NOMO-1 (cell line): ENCODE measurements around the gene POU6F2.

Experiments
- DNase-seq, 2 experiments: peaks; one replicate each; lab custom pipeline; 2025; ENCODE audit not compliant: unreplicated experiment in 2 of 2; lab: John Stamatoyannopoulos, UW

POU6F2 gene

GRCh38 chr7:39056153-39056552 is 78.4 kb downstream of the POU6F2 start:
- no peak for DNase-seq

DNA sequence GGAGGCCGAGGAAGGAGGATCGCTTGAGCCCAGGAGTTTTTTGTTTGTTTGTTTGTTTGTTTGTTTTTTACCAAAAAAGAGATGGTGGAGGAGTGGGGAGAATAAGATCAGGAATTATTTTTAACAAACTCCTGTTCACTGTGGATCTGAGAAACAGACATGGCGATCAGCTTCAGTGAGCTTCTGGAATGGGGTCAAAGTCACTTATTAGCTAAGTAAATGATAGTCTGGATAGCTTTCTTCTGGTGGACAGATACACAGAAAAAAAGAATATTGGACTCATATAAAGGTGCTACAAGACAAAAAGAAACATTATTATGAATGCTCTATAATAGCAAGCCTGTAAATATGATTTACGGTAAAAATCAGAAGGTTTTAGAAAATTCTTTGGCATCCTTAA is 85.1 kb downstream of the POU6F2 start:
- DNase-seq: no peak

- no peak for DNase-seq
These were observed 91.3 kb downstream of the POU6F2 start for GRCh38 chr7:39069031-39069430.

GRCh38 chr7:39069896-39070881 is 92.5 kb downstream of the POU6F2 start:
- DNase-seq: peak; percentile 49 to 79

GRCh38 chr7:39071116-39071515 is 93.4 kb downstream of the POU6F2 start:
- no peak for DNase-seq

DNA sequence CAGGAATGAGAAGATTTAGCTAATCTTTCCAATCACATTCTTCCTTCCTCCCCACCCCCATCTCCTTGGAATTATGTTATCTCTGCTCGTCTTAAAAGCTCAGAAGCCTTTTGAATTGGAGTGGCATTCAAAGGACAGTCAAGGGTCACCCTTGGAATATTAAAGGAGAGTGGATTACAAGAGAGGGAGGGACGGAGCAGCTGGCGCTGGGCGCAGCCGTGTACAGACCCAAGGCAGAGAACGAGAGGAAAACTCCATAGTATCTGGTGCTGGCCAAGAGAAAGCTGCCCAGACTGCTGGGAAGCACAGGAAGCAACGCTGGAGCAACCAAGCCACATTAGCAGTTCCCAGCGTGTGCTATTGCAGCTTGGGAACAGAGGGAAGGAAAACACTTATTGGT is 95.7 kb downstream of the POU6F2 start:
- no peak for DNase-seq

DNA sequence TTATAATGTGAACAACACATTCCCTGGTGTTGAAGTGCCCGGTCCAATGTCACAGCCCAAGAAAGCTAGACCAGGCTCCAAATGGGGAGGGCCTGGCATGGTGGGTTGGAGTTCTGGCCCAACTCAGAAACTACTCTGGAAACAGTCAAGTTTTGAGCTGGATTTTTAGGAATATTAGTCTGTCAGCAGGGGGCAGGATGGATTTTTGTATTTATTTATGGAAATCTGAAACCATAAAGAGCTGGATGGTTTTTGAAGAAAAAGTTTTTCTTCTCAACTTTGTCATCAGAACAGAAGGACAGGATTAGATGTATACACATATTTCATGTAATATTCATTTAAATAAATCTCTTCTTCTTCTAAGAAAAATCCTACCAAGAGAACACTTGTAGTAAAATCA is 97.5 kb downstream of the POU6F2 start:
- DNase-seq: no peak

DNA sequence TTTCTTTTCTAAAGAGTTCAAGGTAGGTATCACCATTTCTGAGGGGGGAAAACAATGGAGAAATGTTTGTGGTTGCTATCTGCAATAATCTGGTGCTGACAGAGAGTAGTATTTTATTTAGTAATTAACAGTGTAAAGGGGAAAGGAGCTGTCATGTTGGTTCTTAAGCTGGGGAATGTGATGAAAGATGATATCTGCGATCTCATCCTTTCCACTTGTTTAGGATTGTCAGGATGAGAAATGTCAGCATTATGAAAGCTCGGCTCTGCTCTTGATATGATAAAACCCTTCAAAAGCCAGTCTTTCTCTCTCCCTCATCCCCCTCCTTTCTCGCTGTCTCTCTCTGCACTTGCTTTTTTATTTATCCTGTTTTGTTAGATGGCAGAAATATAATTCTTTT is 106.1 kb downstream of the POU6F2 start:
- no peak for DNase-seq

DNA sequence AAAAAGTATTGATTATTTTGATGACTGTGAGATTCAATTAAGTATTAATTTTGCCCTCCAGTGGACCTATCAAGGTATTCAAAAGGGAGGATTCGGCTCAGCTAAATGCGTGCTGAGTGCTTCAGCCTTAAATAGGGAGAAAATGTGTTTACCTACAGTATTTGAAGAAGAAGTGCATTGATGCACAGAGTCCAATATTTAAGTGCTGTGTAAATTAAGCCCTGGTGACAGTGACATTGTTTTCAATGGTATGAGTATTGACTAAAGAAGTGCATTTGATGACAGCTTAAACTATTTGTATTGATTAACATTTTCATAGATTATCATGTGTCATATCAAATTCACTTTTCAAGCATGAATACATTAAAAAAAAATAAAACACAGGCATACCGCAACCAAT is 106.6 kb downstream of the POU6F2 start:
- no peak for DNase-seq

DNA sequence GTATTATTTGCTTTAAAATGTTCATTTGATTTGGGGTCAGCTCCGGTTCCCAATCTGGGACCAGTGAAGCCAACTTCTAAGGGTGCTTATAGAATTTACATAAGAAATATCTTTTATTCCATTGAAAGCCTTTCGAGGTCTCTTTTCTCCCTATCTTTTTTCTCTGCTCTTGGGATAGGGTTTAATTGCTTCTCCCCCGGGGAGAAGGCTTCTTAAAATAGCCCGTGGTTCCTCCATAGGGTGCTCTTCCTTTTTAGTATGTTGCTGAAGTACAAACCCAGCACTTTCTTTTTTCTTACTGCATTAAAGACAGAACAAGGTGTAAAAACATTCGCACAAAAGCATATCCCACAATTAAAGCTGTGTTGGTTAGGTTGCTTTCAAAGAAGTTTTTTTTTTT is 107.5 kb downstream of the POU6F2 start:
- DNase-seq: no peak

GRCh38 chr7:39085590-39086049 is 107.9 kb downstream of the POU6F2 start:
- no peak for DNase-seq

GRCh38 chr7:39086638-39087360 is 109.1 kb downstream of the POU6F2 start:
- no peak for DNase-seq

DNA sequence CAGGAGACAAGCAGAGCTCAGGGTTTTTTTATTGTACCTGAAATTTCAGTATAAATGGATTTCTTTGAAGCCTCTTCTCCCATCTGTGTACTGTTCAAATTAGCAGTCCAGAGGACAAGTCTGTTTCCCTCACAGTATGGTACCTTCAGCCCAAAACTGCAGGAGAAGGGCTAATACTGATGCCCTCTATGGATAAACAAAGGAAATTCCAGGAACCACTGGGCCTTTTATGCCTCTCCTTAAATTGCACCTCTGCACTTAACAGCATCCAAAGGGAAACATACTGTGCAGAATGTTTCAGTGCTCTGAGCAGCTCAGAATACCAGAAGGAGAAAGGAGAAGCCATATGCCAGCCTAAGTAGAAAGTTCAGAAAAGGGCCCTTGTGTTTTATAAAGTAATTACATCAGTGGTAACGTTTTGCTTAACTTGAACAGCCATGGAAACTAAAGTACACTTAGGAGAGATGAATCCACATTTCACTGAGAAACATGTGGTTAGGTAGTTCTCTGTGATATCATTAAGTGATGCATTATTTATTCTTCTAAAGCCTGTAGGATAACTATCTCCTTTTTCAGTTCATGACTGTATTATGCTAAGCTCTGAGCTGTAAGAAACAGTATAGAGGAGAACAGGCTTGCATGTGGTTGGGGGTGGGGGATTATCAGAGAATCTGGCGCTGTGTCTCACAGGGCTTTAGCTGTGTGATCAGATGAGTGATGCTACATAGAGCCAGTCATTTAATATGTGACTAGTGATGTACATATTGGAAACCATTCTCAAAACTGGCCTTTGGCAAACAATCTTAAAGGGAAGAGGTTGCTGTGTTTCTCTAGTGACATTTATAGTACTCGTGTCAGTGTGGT is 111.3 kb downstream of the POU6F2 start:
- no peak for DNase-seq

DNA sequence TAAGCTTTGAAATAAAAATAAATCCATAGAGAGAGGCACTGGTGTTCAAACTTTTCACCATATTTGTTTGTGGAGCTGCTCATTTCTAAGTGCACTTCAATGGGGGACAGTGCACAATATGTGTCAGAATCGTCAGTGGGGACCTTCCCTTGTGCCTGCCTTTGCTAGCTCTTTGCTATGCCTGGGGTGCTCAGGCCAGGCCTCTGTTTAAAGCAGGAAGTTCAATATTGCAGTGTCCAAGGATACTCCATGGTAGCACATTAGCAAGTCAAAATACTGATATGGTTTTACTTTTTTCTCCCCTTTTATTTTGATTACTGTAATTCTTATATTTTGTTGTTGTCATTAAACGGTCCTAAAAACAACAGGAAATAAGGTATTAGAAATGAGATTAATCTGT is 113.4 kb downstream of the POU6F2 start:
- no peak for DNase-seq

GRCh38 chr7:39091774-39092173 is 114.1 kb downstream of the POU6F2 start:
- no peak for DNase-seq

DNA sequence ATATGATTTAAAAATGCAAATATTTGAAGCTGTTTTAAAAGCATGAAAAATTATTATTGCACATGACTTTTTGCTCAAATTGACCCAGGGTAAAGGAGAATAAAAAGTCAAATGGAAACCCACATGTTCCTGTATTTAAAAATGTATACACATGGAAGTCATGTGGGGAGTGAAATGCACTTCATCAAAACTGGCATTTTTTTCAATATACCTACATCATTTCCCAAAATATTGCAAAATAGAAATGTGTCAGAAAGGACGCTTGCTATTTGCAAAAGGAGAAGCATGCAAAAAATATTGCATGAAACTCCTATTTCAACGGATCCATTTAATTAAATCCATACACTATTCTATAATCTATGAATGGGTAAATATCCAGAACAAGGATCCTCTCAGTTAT is 117.0 kb downstream of the POU6F2 start:
- DNase-seq: no peak

- no peak for DNase-seq
These were observed 118.3 kb downstream of the POU6F2 start for GRCh38 chr7:39095875-39096619.

DNA sequence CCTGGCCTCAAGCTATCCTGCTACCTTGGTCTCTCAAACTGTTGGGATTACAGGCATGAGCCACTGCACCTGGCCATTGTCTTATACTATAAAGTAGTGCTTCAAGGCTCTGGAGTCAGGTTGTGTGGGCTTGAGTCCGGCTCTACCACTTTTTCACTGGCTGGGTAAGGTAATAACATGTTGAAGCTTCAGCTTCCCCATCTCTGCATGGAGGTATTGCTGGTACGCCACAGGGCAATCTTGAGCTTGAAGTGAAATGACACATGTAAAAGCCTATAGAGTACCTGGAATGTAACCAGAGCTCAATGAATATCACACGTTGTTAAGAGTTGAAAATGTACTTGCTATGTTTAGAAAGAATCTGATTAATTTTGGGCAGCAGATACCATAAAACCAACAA is 120.8 kb downstream of the POU6F2 start:
- DNase-seq: no peak

DNA sequence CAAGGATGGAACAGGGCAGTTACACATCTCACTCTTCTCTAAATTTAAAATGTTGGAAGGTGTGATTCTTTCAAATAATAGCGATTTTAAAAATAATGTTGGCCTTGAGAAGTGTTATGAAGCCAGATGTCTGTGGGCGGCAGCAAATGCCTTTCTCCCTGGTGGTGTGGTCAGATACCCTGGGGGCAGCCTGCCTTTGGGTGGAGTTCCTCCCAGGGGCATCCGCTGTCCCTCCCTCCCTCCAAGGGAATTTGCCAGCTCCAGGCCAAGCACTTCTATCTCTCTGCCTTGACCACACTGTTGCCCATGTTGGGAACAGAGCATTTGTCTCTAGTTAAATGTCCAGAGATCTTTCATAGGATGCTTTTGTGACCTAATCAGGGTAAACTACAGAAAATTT is 121.4 kb downstream of the POU6F2 start:
- DNase-seq: no peak

- DNase-seq: no peak
These were observed 122.6 kb downstream of the POU6F2 start for GRCh38 chr7:39100270-39100669.
